GM06990 (cell line): ENCODE results near the gene KCND2.

Experiments
- DNase-seq: peaks from one replicate; pipeline ENCODE4 v3.0.0-alpha.2; 2011; ENCODE audit not compliant: insufficient read length; ENCODE audit errors: extremely low read depth
- H3K27me3 ChIP-seq: replicated peaks from 2 replicates; pipeline ENCODE4 v1.6.0; 2011; ENCODE audit warnings: low read length; ENCODE audit not compliant: control insufficient read depth, insufficient read depth
- H3K36me3 ChIP-seq: 2 replicates; pipeline ENCODE4 v1.5.1; 2011; ENCODE audit warnings: low read length; ENCODE audit not compliant: control insufficient read depth, insufficient read depth
- H3K4me3 ChIP-seq: replicated peaks from 2 replicates; pipeline ENCODE4 v1.5.1; 2011; ENCODE audit warnings: low read depth, mild to moderate bottlenecking, control low read depth, low read length
- TF ChIP-seq, protein P1 (sequence below): IDR thresholded peaks from 2 replicates; pipeline ENCODE4 v1.5.1; 2011; ENCODE audit warnings: low read length, control low read depth, mild to moderate bottlenecking, inconsistent platforms; ENCODE audit not compliant: insufficient read depth, poor library complexity, severe bottlenecking

Gene KCND2

DNA sequence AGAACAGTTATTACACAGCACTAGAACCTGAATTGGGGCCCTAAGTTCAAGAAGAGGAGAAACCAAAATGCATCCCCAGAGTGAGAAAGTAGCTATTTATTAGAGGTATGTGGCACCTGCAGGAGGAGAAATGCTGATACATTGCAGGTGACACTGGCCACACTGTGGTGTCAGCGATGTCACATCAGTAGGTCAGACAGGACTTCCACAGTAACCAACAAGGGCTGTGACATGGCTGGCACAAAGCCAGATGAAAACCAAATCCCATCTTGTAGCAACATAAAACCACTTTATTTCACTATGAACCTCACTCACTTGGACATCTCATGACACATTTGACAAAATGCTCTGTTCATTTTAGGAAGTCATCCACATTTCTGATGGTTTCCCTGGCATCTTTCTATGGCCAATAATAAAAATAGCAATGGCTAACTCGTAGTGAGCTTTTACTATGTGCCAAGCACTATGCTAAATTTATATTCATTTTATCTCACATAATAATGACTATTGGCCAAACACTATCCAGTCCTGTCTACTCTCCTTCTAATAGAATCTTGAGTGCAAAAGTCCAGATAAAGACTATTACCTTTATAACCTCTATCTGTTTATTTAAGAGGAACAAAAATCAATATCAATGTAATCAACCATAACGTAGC lies 430.7 kb downstream of the KCND2 start:
- Histone ChIP-seq H3K4me3 (no peak overlapping the region), H3K36me3 (no peaks in the 10 kb centered on the region), H3K27me3 (no peaks in the 10 kb centered on the region)
- DNase-seq: no peak
- TF ChIP-seq, protein P1, sequence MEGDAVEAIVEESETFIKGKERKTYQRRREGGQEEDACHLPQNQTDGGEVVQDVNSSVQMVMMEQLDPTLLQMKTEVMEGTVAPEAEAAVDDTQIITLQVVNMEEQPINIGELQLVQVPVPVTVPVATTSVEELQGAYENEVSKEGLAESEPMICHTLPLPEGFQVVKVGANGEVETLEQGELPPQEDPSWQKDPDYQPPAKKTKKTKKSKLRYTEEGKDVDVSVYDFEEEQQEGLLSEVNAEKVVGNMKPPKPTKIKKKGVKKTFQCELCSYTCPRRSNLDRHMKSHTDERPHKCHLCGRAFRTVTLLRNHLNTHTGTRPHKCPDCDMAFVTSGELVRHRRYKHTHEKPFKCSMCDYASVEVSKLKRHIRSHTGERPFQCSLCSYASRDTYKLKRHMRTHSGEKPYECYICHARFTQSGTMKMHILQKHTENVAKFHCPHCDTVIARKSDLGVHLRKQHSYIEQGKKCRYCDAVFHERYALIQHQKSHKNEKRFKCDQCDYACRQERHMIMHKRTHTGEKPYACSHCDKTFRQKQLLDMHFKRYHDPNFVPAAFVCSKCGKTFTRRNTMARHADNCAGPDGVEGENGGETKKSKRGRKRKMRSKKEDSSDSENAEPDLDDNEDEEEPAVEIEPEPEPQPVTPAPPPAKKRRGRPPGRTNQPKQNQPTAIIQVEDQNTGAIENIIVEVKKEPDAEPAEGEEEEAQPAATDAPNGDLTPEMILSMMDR: no peak

DNA sequence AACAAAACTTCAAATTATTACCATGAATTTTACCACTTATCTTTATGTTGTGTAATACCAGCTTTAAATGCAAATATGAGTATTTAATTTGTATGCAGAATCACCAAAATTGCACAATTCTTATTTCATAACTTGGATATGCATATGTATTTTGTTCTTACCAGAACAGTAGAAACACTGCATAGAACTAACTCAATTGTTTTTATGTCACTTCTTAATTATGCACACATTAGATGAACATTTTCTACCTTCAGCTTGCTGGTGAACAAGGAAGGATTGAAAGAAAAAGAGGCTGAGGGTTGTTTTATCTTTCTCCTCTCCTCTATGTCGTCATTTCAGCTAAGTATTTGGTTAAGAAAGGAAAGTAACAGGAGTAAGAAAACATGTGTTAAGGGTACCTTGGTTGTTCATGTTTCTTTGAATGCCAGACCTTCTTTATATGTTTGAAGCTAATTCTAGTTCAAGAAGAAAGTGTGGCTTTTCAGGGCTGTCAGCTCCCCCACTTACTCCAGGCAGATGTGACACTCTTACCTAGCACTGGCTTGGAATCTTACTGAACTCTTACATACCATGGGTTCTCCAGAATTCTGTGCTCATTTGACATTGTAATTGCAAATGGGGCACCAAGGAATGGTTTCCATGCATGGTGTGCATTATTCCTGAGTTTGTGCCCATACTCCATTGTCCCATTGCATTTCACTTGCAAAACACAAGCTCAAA lies 436.4 kb downstream of the KCND2 start:
- DNase-seq: no peak
- TF ChIP-seq, protein P1: no peak
- H3K36me3 ChIP-seq: no peaks in the 10 kb centered on the region
- H3K27me3 ChIP-seq: no peaks in the 10 kb centered on the region
- no peak overlapping the region for H3K4me3 ChIP-seq

DNA sequence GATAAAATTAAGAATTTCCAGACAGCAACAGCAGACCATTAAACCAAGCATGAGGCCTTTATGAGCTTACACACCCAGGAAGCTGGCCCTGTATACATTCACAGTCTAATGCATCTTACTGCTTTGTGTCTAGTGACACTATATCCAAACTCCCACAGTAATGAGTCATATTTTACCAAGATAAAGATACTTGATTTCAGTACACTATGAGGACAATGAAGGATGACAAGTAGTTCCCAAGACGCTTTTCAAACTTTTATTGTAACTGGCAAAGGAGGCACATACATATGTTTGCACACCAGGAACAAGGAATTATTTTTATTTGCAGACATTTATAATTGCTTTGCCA lies 437.0 kb downstream of the KCND2 start:
- Histone ChIP-seq H3K36me3 (no peaks in the 10 kb centered on the region), H3K27me3 (no peaks in the 10 kb centered on the region), H3K4me3 (no peak overlapping the region)
- DNase-seq: no peak
- TF ChIP-seq, protein P1: no peak

DNA sequence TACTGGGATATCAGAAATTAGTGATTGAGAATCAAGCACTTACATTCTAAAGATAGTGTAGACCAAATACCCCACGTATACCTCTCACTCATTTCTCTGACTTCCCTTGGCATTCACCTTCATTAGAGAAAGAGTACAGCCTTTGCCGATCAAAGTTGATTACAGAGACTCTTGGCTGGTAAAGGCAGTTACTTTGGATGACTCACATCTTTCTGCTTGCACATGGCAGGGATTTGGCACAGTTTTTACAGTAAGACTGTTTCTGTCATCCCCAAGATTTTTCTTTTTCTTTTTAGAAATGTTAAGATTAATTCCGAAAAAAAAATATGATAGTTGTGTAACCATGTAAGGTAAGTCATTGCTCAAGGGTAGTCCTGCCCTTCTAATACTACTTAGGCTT lies 442.0 kb downstream of the KCND2 start:
- Histone ChIP-seq H3K4me3 (no peak overlapping the region), H3K36me3 (no peaks in the 10 kb centered on the region), H3K27me3 (no peaks in the 10 kb centered on the region)
- TF ChIP-seq, protein P1: no peak
- no peak for DNase-seq

DNA sequence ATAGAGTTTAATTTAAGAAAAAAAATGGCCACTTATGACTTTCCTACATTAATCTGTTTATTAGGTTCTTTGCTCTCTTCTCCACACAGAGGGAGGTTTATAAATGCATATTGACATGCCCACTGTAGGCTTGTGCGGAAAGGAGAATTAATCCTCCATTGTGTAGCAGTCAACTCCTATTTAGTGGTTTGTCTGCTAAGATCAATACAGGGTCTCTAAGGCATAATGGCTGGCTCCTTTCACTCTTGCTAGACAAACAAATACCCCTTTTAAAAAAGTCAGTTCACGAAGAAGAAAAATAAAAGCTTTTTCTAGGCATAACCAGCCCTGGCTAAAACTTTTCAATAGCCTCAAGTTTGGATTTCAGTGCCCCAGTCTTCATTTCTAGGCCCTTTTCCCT lies 443.3 kb downstream of the KCND2 start:
- Histone ChIP-seq H3K4me3 (no peak overlapping the region), H3K27me3 (no peaks in the 10 kb centered on the region), H3K36me3 (no peaks in the 10 kb centered on the region)
- no peak for DNase-seq
- TF ChIP-seq, protein P1: no peak

DNA sequence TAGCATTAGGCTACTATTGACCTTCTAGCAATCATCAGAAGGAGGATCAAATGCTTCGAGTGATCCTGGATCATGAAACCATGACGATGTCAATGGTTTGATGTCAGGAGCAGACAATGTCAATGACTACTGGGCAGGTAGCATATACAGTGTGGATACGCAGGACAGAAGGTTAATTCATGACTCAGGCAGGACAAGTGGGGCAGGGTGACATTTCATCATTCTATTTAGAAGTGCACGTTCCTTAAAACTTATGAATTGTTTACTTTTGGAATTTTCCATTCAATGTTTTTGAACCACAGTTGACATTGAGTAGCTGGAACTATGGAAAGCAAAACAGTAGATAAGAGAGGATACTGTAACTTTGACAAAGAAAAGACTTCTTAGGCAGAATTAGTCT lies 444.2 kb downstream of the KCND2 start:
- Histone ChIP-seq H3K36me3 (no peaks in the 10 kb centered on the region), H3K4me3 (no peak overlapping the region), H3K27me3 (no peaks in the 10 kb centered on the region)
- DNase-seq: no peak
- TF ChIP-seq, protein P1: no peak
